GM21526 (cell line): ENCODE measurements around the gene SCTR.
A peak's percentile ranks its signal among the peaks of the same experiment; 100 is the strongest.

Experiments used
- ATAC-seq: cut with Tn5 transposase; IDR thresholded peaks from one replicate; pipeline ENCODE4 v1.9.1; 2021; ENCODE audit warnings: moderate library complexity; ENCODE audit not compliant: unreplicated experiment, low FRiP score

The SCTR gene

GRCh38 chr2:119525614-119526013 lies 1.3 kb upstream of the SCTR start:
- no peak for ATAC-seq

GRCh38 chr2:119523383-119523951 lies 816 bp downstream of the SCTR start:
- no peak for ATAC-seq

- ATAC-seq: no peak
Observed at GRCh38 chr2:119522671-119523070, 1.6 kb downstream of the SCTR start.

GRCh38 chr2:119521433-119522050 lies 2.7 kb downstream of the SCTR start:
- ATAC-seq: no peak

GRCh38 chr2:119520696-119521432 lies 3.4 kb downstream of the SCTR start:
- no peak for ATAC-seq

GRCh38 chr2:119519057-119519408 lies 5.2 kb downstream of the SCTR start:
- ATAC-seq: no peak

GRCh38 chr2:119518401-119519056 lies 5.8 kb downstream of the SCTR start:
- ATAC-seq: no peak

- peak; percentile 85 for ATAC-seq
Observed at GRCh38 chr2:119517433-119517832, 6.8 kb downstream of the SCTR start.

GRCh38 chr2:119516121-119516520 lies 8.2 kb downstream of the SCTR start:
- ATAC-seq: no peak

- no peak for ATAC-seq
Observed at GRCh38 chr2:119513832-119514231, 10.5 kb downstream of the SCTR start.

GRCh38 chr2:119512946-119513345 lies 11.3 kb downstream of the SCTR start:
- no peak for ATAC-seq

- ATAC-seq: no peak
Observed at GRCh38 chr2:119511989-119512388, 12.3 kb downstream of the SCTR start.

GRCh38 chr2:119508756-119509155 lies 15.5 kb downstream of the SCTR start:
- no peak for ATAC-seq

- no peak for ATAC-seq
Observed at GRCh38 chr2:119496682-119497081, 27.6 kb downstream of the SCTR start.

GRCh38 chr2:119495948-119496347 lies 28.3 kb downstream of the SCTR start:
- no peak for ATAC-seq

- ATAC-seq: no peak
Observed at GRCh38 chr2:119494163-119494790, 30.0 kb downstream of the SCTR start.

GRCh38 chr2:119491776-119492525 lies 32.3 kb downstream of the SCTR start:
- ATAC-seq: no peak

GRCh38 chr2:119490653-119491195 lies 33.6 kb downstream of the SCTR start:
- no peak for ATAC-seq

GRCh38 chr2:119490106-119490505 lies 34.2 kb downstream of the SCTR start:
- no peak for ATAC-seq
